Stimulated activated CD4-positive, alpha-beta T cell treated with anti-CD3 and anti-CD28 coated beads, Interleukin-12 subunit alpha, Interleukin-12 subunit beta, amount 100 ng/mL, for 4 hours (primary cell): ENCODE data around the gene FMNL2.

Experiments used
- DNase-seq: peaks from one replicate; pipeline ENCODE4 v3.0.0-alpha.2; 2020

The FMNL2 gene

DNA sequence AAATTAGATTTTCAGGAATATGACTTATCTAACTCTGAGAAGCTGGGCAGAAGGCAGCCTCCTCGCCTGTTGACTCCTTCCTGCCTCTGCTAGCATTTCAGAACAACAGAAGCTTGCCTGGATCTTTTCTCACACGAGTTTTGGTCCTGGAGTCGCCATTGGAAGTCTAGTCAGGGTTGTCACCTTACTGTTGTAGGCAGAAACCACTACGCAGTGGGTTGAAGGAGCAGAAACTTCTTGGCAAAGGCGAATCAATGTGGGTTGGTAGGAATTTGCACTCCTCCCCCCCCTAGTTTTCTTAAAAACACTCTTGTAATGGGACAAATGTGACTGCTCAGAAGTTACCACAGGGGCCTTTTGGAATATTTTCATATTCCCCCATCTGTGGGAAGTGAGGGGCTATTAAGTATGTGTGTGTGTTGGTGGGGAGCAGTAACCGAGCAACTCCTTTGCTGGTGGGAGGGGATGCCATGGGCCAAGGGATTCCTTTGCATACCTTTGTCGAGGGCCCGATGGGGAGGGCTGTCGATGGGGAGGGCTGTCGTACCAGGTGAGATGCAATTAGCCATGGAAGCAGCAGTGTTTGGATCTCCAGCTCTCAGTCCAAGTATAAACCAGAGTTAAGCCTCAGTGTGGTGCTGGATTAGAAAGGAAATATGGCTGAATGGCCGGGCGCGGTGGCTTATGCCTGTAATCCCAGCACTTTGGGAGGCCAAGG, 117.4 kb downstream of the FMNL2 start:
- DNase-seq, result no peak

DNA sequence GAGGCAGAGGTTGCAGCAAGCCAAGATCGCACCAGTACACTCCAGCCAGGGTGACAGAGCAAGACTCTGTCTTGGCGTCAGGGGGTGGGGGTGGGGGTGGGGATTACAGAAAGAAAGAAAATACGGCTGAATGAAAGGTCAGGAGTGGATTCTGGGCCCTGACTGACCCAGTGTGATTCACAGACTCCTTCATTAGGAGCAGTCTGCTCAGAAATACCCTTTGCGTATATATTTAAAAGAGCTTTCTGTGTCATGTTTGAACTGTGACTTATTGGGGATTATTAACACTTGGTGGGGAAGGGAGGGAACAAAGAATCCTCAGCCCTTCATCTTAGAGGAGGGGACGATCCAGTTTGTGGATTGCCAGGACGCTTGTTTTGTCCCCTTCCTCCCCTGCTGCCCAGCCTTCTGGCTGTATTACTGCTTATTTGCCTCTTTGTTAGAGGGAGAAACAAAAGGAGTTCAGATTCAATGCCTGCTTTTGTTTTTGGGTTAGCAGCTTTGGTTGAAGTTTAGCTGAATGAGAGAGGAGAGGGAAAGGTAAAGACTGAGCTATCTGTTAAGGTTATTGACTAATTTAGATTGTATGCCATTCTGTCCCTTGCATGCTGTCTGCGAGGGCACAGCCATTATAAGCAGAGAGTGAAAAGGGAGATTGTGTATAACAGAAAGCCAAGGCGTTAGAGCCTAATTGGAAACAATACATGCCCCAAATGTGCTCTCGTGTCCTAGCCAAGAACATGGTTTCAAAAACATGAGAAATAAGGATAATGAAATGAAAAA, 118.3 kb downstream of the FMNL2 start:
- no peak for DNase-seq

- no peak for DNase-seq
Observed at GRCh38 chr2:152454371-152454770, 119.4 kb downstream of the FMNL2 start.

DNA sequence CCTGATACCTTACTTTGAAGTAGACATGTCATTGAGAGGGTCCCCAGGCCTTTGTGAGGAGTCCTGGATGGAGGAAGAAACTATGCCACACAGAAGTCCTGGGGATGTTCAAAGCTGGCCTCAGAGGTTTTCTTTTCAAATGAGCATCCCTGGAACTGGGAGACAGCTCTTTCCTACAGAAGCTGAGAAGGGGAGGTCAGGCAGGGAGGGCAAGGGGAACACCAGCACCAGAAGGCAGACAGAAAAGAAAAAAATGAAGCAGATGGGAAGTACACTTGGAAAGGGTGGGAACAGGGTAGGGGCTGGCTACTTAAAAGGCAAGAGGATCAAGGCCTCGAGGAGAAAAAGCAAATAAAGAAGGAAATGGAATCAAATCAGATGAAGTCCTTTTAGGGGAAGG, 120.0 kb downstream of the FMNL2 start:
- no peak for DNase-seq

- no peak for DNase-seq
Observed at GRCh38 chr2:152455738-152456137, 120.8 kb downstream of the FMNL2 start.

- no peak for DNase-seq
Observed at GRCh38 chr2:152456262-152456661, 121.3 kb downstream of the FMNL2 start.

DNA sequence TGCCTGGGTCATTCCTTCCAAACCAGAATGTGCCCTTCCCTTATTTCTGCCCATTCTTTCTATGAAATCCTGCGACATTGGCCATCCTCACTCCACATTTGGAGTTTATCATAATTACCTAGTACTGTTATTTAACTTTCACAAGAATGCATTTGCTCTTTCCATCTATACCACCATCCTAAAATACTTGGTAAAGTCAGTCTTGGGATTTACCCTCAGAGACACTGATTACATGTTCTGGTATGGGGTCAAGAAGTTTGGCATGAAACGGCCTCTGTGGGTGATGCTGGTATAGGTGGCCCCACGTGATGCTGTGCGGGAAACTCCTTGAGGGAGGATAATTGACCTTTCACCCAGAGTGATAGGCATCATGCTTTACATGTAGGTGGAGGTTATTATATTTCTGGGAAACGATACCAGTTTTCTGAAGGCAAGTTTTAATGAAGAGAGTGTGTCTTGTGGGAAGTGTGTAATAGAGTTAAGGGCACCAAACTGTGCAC, 123.5 kb downstream of the FMNL2 start:
- no peak for DNase-seq

GRCh38 chr2:152459091-152459490, 124.1 kb downstream of the FMNL2 start:
- no peak for DNase-seq

- DNase-seq, result no peak
Observed at GRCh38 chr2:152460567-152460966, 125.6 kb downstream of the FMNL2 start.

DNA sequence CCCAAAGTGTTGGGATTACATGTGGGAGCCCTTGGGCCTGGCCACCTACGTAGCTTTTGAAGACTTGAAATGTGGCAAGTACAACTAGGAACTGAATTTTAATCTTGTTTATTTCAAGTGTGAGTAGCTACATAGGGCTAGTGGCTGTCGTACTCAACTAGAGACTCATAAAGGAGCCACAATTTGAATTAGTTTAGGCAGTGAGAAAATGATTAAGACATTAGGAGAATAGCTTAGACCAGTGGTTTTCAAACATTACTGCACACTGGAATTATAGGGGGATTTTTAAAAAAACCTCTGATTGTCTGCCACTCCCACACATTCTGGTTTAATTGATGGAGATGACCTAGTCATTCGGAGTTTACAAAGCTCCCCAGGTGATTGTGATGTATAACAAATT, 127.1 kb downstream of the FMNL2 start:
- no peak for DNase-seq

- DNase-seq, result no peak
Observed at GRCh38 chr2:152462779-152463178, 127.8 kb downstream of the FMNL2 start.

DNA sequence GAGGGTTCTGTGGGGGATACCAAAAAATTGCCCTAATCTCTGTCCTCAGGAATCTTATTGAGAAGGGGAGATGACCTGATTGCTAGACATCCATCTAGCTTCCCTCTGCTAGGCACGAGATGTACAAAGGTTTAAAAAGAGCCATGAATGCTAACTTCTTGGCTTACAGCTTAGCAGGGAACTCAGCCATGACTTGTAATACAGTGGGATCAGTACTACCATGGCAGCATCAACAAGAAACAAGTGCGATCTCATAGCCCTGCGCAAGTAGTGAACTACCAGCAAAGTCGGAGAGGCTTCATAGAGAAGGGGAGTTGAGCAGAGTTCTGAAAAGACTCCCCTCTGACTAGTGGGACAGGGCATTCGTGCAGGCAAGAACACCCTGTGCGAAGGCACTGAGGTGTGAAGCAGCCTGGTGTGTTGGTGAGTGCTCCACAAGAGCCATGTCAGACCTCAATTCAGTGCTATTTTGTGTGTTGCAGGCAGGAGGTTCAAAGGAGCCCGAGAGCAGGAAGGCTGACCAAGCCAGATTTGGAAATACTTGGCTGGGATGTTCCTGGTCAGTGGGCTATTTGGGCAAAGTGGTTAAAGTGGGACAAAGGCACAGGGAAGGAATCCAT, 130.0 kb downstream of the FMNL2 start:
- DNase-seq, result no peak

GRCh38 chr2:152465541-152465940, 130.6 kb downstream of the FMNL2 start:
- no peak for DNase-seq

GRCh38 chr2:152466041-152466440, 131.1 kb downstream of the FMNL2 start:
- no peak for DNase-seq

- DNase-seq, result no peak
Observed at GRCh38 chr2:152466980-152467676, 132.2 kb downstream of the FMNL2 start.

DNA sequence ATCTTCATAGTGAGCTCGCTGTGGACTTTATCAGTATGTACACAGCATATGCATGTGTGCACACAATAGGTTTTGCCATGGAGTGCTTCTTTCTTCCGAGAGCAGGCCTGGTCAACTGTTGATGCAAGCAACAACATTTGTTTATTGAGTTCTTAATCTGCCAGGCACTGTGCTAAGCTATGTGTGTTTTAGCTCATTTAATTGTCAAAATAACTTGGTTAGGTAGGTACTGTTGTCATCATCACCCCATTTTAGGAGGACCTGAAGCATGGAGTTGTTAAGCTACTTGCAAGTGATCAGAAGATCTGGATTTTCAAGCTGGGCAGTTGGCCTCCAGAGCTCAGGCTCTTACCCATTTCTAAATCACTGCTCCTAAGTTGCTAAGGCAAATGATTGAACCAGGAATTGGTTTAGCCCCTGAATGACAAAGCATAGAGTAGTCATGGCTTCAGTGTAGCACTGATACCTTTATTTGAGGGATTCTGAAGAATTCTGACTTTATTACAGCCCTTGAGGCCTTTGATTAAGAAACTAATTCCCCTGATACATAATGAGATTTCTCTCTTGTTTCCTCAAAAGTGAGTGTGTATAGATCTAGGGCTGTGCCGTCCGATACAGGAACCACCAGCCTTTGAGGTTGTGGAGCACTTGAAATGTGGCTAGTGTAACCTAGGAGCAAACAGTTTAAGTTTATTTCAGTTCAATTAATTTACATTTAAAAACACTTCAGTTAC, 132.9 kb downstream of the FMNL2 start:
- DNase-seq, result no peak

DNA sequence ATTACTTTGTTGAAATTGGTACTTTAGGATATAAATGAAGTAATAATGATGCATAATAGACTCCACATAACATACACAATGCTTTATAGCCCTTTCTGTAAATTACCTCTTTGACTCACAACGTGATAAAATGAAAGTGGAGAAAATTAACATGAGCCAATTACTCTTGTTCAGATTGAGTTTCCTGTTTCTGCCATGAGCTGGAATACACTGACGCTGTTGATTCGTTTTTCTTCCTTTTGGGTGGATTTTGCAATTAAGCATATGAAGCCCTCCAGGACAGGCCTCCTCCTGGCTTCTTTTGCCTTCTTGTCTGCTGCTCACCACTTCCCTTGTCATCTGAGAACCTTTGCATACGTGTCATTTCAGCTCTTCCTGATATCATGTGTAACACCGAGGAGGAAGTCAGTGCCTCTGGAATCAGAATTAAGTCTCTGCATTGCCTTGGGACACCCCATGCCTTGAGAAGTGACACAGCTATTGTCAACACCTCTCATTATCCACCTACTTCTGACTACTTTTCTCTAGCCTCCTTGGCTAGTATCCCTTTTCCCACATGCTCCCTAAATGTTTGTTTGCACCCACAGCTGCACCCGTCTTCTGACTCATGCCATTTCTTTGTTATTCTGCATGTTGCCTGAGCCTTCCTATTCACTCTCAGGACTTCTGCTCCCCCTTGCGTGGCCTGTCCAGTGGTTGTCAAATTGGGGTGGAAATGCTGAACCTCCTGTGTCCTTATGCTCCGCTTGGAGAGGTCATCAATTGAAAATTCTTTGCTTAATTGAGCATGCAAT, 134.1 kb downstream of the FMNL2 start:
- no peak for DNase-seq

DNA sequence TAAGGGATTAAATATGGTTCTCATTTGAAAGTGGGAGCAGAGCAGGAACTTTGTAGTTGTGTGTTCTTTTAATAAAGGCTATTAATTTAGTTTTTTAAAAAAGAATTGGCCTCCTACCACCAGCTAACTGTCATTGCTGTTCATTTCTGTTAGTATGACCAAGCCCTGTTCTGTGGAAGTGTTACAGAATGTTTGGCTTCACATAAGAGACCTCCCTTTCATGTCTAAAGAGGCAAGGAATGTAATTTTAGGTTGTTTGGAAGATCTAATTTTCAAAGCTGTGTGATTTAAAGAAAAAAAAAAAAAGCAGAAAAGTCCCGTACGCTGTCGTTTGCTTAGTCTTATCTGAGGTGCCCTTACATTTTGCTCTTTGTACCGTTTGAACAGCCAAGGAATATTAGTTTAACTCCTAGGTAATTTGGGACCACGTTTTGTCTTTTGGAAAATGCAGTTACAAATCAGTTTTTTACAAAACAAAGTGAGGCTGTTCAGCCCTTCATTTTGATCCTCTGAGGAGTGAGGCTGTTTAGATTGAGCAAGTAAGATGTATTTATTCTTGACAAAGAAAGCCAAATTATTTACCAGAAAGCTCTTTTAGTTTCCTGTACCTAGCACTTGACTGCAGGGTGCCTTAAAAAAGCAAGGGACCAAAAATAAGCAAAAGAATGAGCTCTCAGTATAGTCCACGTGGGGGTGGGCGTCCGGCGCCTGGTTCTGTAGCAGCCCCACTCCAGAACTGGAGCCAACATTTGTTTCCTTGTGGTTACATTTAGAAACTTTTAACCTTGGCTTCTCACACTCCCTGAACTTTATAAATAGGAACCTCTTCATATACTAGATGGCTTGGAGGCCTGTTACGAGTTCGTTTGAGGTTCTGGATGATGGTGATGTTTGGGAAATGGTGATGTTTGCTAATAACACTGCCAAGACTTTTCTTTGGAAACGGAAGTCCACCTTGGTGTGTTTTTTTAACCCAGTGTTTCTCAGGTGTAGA, 136.2 kb downstream of the FMNL2 start:
- no peak for DNase-seq

GRCh38 chr2:152472481-152472887, 137.5 kb downstream of the FMNL2 start:
- no peak for DNase-seq

GRCh38 chr2:152473151-152473857, 138.3 kb downstream of the FMNL2 start:
- DNase-seq, result no peak
